ENCODE measurements around the gene DENND4A. TPM values are rescaled to one million over a fixed set of nuclear protein-coding genes. Genes with fewer than 3 reads are reported as not detected.
A peak's percentile ranks its signal among the peaks of the same experiment; 100 is the strongest.

Gene DENND4A
- total and polyA plus RNA-seq, 9 of the 15 experiments (the other 6 are each of a cell fraction or from before 2014, with no cell fraction given), result 6.8 to 32.3 (median 19.9) TPM

GRCh38 chr15:65832549-65833364, 40.7 kb upstream of the DENND4A start (continued):
- TF ChIP-seq ZBTB33 (CRISPR knock-in tag; IDR thresholded peaks at IDR 0.05), result no peak
- no peak for TF ChIP-seq HIVEP1 (CRISPR knock-in tag; IDR thresholded peaks at IDR 0.05)
- TF ChIP-seq FOXJ3 (CRISPR knock-in tag; IDR thresholded peaks at IDR 0.05), result no peak
- TF ChIP-seq HNRNPLL (IDR thresholded peaks at IDR 0.05; ENCODE audit: low read depth, low read length, poor library complexity, severe bottlenecking), result no peak
- no peak for TF ChIP-seq MTA2 (IDR thresholded peaks at IDR 0.05; ENCODE audit: low read depth)
- no peak for TF ChIP-seq ZNF324 (CRISPR knock-in tag; IDR thresholded peaks at IDR 0.05)
- no peak for TF ChIP-seq STAT5B (CRISPR knock-in tag; IDR thresholded peaks at IDR 0.05)
- TF ChIP-seq ZNF239 (CRISPR knock-in tag; IDR thresholded peaks at IDR 0.05), result no peak
- no peak for TF ChIP-seq ZNF707 (CRISPR knock-in tag; conservative IDR thresholded peaks at IDR 0.05)
- peak; percentile 72 for TF ChIP-seq ATF3 (IDR thresholded peaks at IDR 0.05)
- TF ChIP-seq ATF3 (CRISPR knock-in tag; conservative IDR thresholded peaks at IDR 0.05), result no peak
- peak; percentile 22; the same call in 1 of the 2 replicates for TF ChIP-seq HCFC1 (IDR thresholded peaks at IDR 0.05; ENCODE audit: low read depth, low read length)
- TF ChIP-seq DEAF1 (CRISPR knock-in tag; IDR thresholded peaks at IDR 0.05), result peak; percentile 6; the same call in 1 of the 2 replicates
- no peak for TF ChIP-seq SLC30A9 (CRISPR knock-in tag; IDR thresholded peaks at IDR 0.05)
- TF ChIP-seq POLR2G (IDR thresholded peaks at IDR 0.05; ENCODE audit: low read depth, low read length), result no peak
- TF ChIP-seq HDAC8 (tag; IDR thresholded peaks at IDR 0.05), result no peak
- TF ChIP-seq IFI16 (CRISPR knock-in tag; IDR thresholded peaks at IDR 0.05), result no peak
- TF ChIP-seq RFX1 (IDR thresholded peaks at IDR 0.05), result no peak
- TF ChIP-seq CHD4 (IDR thresholded peaks at IDR 0.05; ENCODE audit: insufficient read depth, insufficient replicate concordance, low read depth, low read length, poor library complexity, severe bottlenecking), result no peak
- TF ChIP-seq ZNF785 (CRISPR knock-in tag; IDR thresholded peaks at IDR 0.05), result no peak
- no peak for TF ChIP-seq TAF9B (IDR thresholded peaks at IDR 0.05; ENCODE audit: partially characterized antibody)
- TF ChIP-seq ZNF134 (CRISPR knock-in tag; conservative IDR thresholded peaks at IDR 0.05), result no peak; the same call in 1 of the 2 replicates
- peak; percentile 49 for TF ChIP-seq EP400 (IDR thresholded peaks at IDR 0.05)
